ENCODE results near the gene BTBD19. TPM values are rescaled to one million over a fixed set of nuclear protein-coding genes. Genes with fewer than 3 reads are reported as not detected.
"Not testable (repeated sequence)": the region's sequence is repeated elsewhere in the genome, so short reads cannot be mapped to it uniquely, and the experiment has no call there.

The BTBD19 gene
- total RNA-seq, 1 donor from 2014 or later, result 30.6 TPM

DNA sequence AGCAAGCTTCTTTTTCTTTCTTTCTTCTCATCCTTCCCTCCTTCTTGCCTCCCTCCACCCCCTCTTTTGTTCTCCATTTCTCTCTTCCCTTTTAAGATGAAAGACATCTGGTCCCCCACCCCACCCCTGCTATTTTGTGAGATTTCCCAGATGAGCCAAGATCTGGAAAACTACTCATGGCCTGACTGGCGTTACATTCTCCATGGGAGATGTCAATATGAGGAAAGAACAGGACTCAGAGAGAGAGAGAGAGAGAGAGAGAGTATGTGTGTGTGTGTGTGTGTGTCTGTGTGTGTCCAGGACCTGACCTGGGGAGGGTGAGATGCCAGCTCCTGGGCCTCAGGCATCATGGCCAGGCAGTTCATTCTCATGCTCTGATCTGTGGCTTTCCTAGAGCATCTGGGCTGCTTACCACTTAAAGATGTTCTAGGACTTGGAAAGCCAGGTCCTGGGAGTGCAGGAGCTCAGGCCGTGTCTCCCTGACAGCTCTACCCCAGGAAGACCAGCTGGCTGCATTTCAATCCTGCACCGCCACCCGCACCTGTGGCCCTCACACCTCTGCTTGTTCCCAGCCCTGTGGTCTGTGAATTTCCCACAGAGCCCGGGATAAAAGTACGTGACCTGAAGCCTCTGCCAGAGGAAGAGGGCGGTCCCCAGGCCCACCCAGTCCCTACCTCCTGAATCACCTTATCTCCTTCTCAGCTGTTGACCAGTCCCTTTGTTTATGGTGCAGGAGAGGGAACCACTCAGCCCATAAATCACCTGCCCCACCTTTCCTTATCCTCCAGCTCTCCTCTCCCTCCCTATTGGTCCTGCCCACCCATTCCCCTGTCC is 17.1 kb upstream of the BTBD19 start:
- H3K4me3 Mint-ChIP-seq (ENCODE audit: unreplicated experiment), result no peak overlapping the region
- no peak overlapping the region for H3K27ac Mint-ChIP-seq (ENCODE audit: unreplicated experiment)
- H3K27ac ChIP-seq (ENCODE audit: low read depth, low read length), result no peak overlapping the region

DNA sequence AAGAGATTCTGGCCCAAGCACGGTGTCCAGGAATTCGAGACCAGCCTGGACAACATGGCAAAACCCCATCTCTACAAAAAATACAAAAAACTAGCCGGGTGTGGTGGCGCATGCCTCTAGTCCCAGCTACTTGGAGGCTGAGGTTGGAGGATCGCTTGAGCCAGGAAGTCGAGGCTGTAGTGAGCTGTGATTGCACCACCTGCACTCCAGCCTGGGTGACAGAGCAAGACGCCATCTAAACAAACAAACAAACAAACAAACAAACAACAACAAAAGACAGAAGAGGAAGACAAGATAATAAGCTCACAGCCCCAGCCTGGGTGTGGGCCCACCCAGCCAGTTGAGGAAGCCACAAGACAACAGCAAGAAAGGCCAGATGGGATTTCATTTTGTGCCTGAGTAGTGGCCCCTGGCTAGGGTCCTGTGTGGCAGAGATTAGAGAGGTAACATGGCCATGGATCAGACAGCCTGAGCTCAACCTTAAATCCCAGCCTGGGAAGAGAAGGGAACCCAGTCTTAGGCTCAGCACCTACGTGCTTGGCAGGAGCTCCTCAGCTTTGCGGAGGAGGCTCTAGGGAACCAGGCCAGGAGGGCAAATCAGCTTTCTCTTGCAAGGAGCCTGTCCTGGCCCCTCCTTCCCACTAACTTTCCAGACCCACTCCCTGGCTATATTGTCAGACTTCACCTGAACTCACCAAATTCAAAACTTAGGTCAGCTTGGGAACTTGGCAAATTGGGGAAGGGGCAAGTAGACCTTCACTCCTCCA is 15.4 kb upstream of the BTBD19 start:
- H3K4me1 ChIP-seq (ENCODE audit: insufficient read depth, low read length), result peaks cover 5% of the 10 kb centered on the region
- no peaks in the 10 kb centered on the region for H3K36me3 Mint-ChIP-seq (ENCODE audit: low read depth, unreplicated experiment)
- peak overlapping the region; percentile 71 for H3K4me3 Mint-ChIP-seq (ENCODE audit: unreplicated experiment)
- TF ChIP-seq, protein P1, sequence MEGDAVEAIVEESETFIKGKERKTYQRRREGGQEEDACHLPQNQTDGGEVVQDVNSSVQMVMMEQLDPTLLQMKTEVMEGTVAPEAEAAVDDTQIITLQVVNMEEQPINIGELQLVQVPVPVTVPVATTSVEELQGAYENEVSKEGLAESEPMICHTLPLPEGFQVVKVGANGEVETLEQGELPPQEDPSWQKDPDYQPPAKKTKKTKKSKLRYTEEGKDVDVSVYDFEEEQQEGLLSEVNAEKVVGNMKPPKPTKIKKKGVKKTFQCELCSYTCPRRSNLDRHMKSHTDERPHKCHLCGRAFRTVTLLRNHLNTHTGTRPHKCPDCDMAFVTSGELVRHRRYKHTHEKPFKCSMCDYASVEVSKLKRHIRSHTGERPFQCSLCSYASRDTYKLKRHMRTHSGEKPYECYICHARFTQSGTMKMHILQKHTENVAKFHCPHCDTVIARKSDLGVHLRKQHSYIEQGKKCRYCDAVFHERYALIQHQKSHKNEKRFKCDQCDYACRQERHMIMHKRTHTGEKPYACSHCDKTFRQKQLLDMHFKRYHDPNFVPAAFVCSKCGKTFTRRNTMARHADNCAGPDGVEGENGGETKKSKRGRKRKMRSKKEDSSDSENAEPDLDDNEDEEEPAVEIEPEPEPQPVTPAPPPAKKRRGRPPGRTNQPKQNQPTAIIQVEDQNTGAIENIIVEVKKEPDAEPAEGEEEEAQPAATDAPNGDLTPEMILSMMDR (IDR thresholded peaks at IDR 0.05; ENCODE audit: insufficient read depth, low read depth, low read length), result no peak
- TF ChIP-seq EZH2 (IDR thresholded peaks at IDR 0.05; ENCODE audit: insufficient read depth, low read length), result no peak
- no peaks in the 10 kb centered on the region for H3K9me3 Mint-ChIP-seq (ENCODE audit: unreplicated experiment)
- peak overlapping the region; percentile 50 for H3K27ac Mint-ChIP-seq (ENCODE audit: unreplicated experiment)
- no peak overlapping the region for H3K4me3 ChIP-seq (ENCODE audit: insufficient read depth, low read depth, low read length)
- peaks cover 2% of the 10 kb centered on the region for H3K4me1 Mint-ChIP-seq (ENCODE audit: low read depth, unreplicated experiment)
- no peak overlapping the region for H3K9ac ChIP-seq (ENCODE audit: low read length)
- no peak overlapping the region for H3K4me2 ChIP-seq (ENCODE audit: low read length)
- no peaks in the 10 kb centered on the region for H4K20me1 ChIP-seq (ENCODE audit: insufficient read depth, low read length)
- H3K9me3 ChIP-seq (ENCODE audit: insufficient read depth, low read depth, low read length), result no peaks in the 10 kb centered on the region
- H3K27ac ChIP-seq (ENCODE audit: low read depth, low read length), result no peak overlapping the region
- no peaks in the 10 kb centered on the region for H3K79me2 ChIP-seq (ENCODE audit: insufficient read depth, low read length)
- H3K27me3 ChIP-seq (ENCODE audit: insufficient read depth, low read length), result no peaks in the 10 kb centered on the region
- no peaks in the 10 kb centered on the region for H3K36me3 ChIP-seq (ENCODE audit: insufficient read depth, low read length)
- H2AFZ ChIP-seq (ENCODE audit: low read depth, low read length), result no peak overlapping the region
- FAIRE-seq (no peak), DNase-seq (ENCODE audit: low read depth) (no peak)
- H3K27me3 Mint-ChIP-seq (ENCODE audit: low read depth, unreplicated experiment), result peaks cover 7% of the 10 kb centered on the region

More for the DNA sequence above, 17.1 kb upstream of the BTBD19 start:
- TF ChIP-seq, protein P1 (IDR thresholded peaks at IDR 0.05; ENCODE audit: insufficient read depth, low read depth, low read length), result no peak
- TF ChIP-seq EZH2 (IDR thresholded peaks at IDR 0.05; ENCODE audit: insufficient read depth, low read length), result no peak
- Histone ChIP-seq H3K36me3 (ENCODE audit: insufficient read depth, low read length) (no peaks in the 10 kb centered on the region), H3K9me3 (ENCODE audit: insufficient read depth, low read depth, low read length) (no peaks in the 10 kb centered on the region), H3K4me3 (ENCODE audit: insufficient read depth, low read depth, low read length) (no peak overlapping the region), H2AFZ (ENCODE audit: low read depth, low read length) (no peak overlapping the region), H3K4me2 (ENCODE audit: low read length) (no peak overlapping the region), H3K27me3 (ENCODE audit: insufficient read depth, low read length) (no peaks in the 10 kb centered on the region), H3K9ac (ENCODE audit: low read length) (no peak overlapping the region), H3K79me2 (ENCODE audit: insufficient read depth, low read length) (no peaks in the 10 kb centered on the region), H3K4me1 (ENCODE audit: insufficient read depth, low read length) (peaks cover 11% of the 10 kb centered on the region), H4K20me1 (ENCODE audit: insufficient read depth, low read length) (no peaks in the 10 kb centered on the region)
- Mint-ChIP-seq H3K27me3 (ENCODE audit: low read depth, unreplicated experiment) (peaks cover 7% of the 10 kb centered on the region), H3K4me1 (ENCODE audit: low read depth, unreplicated experiment) (peaks cover 2% of the 10 kb centered on the region), H3K9me3 (ENCODE audit: unreplicated experiment) (no peaks in the 10 kb centered on the region), H3K36me3 (ENCODE audit: low read depth, unreplicated experiment) (no peaks in the 10 kb centered on the region)
- FAIRE-seq, result no peak
- DNase-seq (ENCODE audit: low read depth), result no peak

DNA sequence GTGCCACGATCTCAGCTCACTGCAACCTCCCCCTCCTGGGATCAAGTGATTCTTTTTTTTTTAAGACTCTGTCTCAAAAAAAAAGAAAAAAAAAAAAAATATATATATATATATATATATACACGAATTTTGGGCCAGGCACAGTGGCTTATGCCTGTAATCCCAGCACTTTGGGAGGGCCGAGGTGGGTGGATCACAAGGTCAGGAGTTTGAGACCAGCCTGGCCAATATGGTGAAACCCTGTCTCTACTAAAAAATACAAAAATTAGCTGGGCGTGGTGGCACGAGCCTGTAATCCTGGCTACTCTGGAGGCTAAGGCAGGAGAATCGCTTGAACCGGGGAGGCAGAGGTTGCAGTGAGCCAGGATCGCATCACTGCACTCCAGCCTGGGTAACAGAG is 10.4 kb upstream of the BTBD19 start:
- not testable (repeated sequence) for H3K9me3 Mint-ChIP-seq (ENCODE audit: unreplicated experiment); H3K27ac ChIP-seq (ENCODE audit: low read depth, low read length); H3K4me2 ChIP-seq (ENCODE audit: low read length); DNase-seq (ENCODE audit: low read depth); H3K9me3 ChIP-seq (ENCODE audit: insufficient read depth, low read depth, low read length); H2AFZ ChIP-seq (ENCODE audit: low read depth, low read length); H3K36me3 ChIP-seq (ENCODE audit: insufficient read depth, low read length); FAIRE-seq; H3K9ac ChIP-seq (ENCODE audit: low read length); H3K27me3 Mint-ChIP-seq (ENCODE audit: low read depth, unreplicated experiment); H3K27me3 ChIP-seq (ENCODE audit: insufficient read depth, low read length); H3K4me3 Mint-ChIP-seq (ENCODE audit: unreplicated experiment); H3K4me3 ChIP-seq (ENCODE audit: insufficient read depth, low read depth, low read length)
- H3K36me3 Mint-ChIP-seq (ENCODE audit: low read depth, unreplicated experiment), result peaks cover 11% of the 10 kb centered on the region
- peaks cover 23% of the 10 kb centered on the region for H4K20me1 ChIP-seq (ENCODE audit: insufficient read depth, low read length)
- peaks cover 19% of the 10 kb centered on the region for H3K4me1 ChIP-seq (ENCODE audit: insufficient read depth, low read length)
- peaks cover 12% of the 10 kb centered on the region for H3K4me1 Mint-ChIP-seq (ENCODE audit: low read depth, unreplicated experiment)
- H3K27ac Mint-ChIP-seq (ENCODE audit: unreplicated experiment), result peak overlapping the region; percentile 58
- H3K79me2 ChIP-seq (ENCODE audit: insufficient read depth, low read length), result peaks cover 27% of the 10 kb centered on the region
